Dedifferentiated amniotic fluid mesenchymal stem cell (primary cell): Measurements from ENCODE around the gene ASCC2.
"Not testable (repeated sequence)": the region's sequence is repeated elsewhere in the genome, so short reads cannot be mapped to it uniquely, and the experiment has no call there.

Experiments
- DNase-seq: peaks from one replicate; pipeline ENCODE4 v3.0.0-alpha.2; 2016; ENCODE audit errors: extremely low spot score

The ASCC2 gene

GRCh38 chr22:29856496-29856895 lies 18.4 kb upstream of the ASCC2 start:
- no peak for DNase-seq

GRCh38 chr22:29855611-29856181 lies 17.6 kb upstream of the ASCC2 start:
- no peak for DNase-seq

GRCh38 chr22:29854432-29854831 lies 16.4 kb upstream of the ASCC2 start:
- DNase-seq = no peak

GRCh38 chr22:29848111-29848510 lies 10.0 kb upstream of the ASCC2 start:
- no peak for DNase-seq

GRCh38 chr22:29846290-29846689 lies 8.2 kb upstream of the ASCC2 start:
- DNase-seq = no peak

- peak; percentile 63 for DNase-seq
Observed at GRCh38 chr22:29842740-29843139, 4.7 kb upstream of the ASCC2 start.

GRCh38 chr22:29842172-29842571 lies 4.1 kb upstream of the ASCC2 start:
- DNase-seq = no peak

- DNase-seq = no peak
Observed at GRCh38 chr22:29840498-29840897, 2.4 kb upstream of the ASCC2 start.

GRCh38 chr22:29839039-29839438 lies 965 bp upstream of the ASCC2 start:
- DNase-seq = no peak

- DNase-seq = no peak
Observed at GRCh38 chr22:29838599-29838956, 504 bp upstream of the ASCC2 start.

- not testable (repeated sequence) for DNase-seq
Observed at GRCh38 chr22:29836791-29837370, 1.2 kb downstream of the ASCC2 start.

GRCh38 chr22:29834046-29834445 lies 4.0 kb downstream of the ASCC2 start:
- no peak for DNase-seq

- no peak for DNase-seq
Observed at GRCh38 chr22:29833392-29833965, 4.6 kb downstream of the ASCC2 start.

- DNase-seq = no peak
Observed at GRCh38 chr22:29831958-29832357, 6.1 kb downstream of the ASCC2 start.

- DNase-seq = no peak
Observed at GRCh38 chr22:29831186-29831921, 6.7 kb downstream of the ASCC2 start.

GRCh38 chr22:29830585-29830984 lies 7.5 kb downstream of the ASCC2 start:
- DNase-seq = no peak

- not testable (repeated sequence) for DNase-seq
Observed at GRCh38 chr22:29827726-29828125, 10.3 kb downstream of the ASCC2 start.

- no peak for DNase-seq
Observed at GRCh38 chr22:29827091-29827490, 11.0 kb downstream of the ASCC2 start.

GRCh38 chr22:29825578-29825977 lies 12.5 kb downstream of the ASCC2 start:
- no peak for DNase-seq

GRCh38 chr22:29824677-29825076 lies 13.4 kb downstream of the ASCC2 start:
- no peak for DNase-seq

GRCh38 chr22:29821291-29822016 lies 16.6 kb downstream of the ASCC2 start:
- DNase-seq = no peak

GRCh38 chr22:29820961-29821290 lies 17.1 kb downstream of the ASCC2 start:
- DNase-seq = no peak

GRCh38 chr22:29819501-29819900 lies 18.6 kb downstream of the ASCC2 start:
- DNase-seq = no peak
